Lower leg skin (tissue), 4 donors: ENCODE measurements around the gene SLC17A9. TPM values are rescaled to one million over a fixed set of nuclear protein-coding genes. Genes with fewer than 3 reads are reported as not detected.

Source experiments
- DNase-seq, 2 donors: peaks; one replicate each; pipeline ENCODE4 v3.0.0-alpha.2; 2019; ENCODE audit warnings: low spot score in 2 of 2
- H3K4me3 ChIP-seq: fragments of 200-600 bp; sonication (generic); 2 replicates; pipeline ENCODE4 v1.5.1; 2017; ENCODE audit warnings: mild to moderate bottlenecking, low read depth; ENCODE audit not compliant: poor library complexity, severe bottlenecking
- CTCF ChIP-seq, 3 donors: fragments of 450-650 bp; IDR thresholded peaks; one replicate each; pipeline ENCODE4 v1.5.1; 2016; ENCODE audit warnings: antibody characterized with exemption in 3 of 3, mild to moderate bottlenecking in 3 of 3, moderate library complexity in 2 of 3
- POLR2A ChIP-seq, 2 donors: fragments of 450-650 bp; IDR thresholded peaks; one replicate each; pipeline ENCODE4 v1.6.1; 2016 to 2017; ENCODE audit warnings: antibody characterized with exemption in 2 of 2, mild to moderate bottlenecking in 1 of 2, moderate library complexity in 1 of 2
- WGBS, 2 donors: methylation state at CpG; one replicate each; pipeline ENCODE4 v1.1.5; 2018; 5-methylcytosine and 5-hydroxymethylcytosine counted together
- intact Hi-C: fragments of 100-400 bp; cut with DNase I; formaldehyde crosslinking; loops from one replicate; pipeline ENCODE4 v1.15.0; 2023; ENCODE audit warnings: low total_unique reads
- total RNA-seq, 4 donors: library from RNA; depleted of rRNA; stranded (reverse); fragments of >200 nt; gene quantifications; one replicate each; pipeline ENCODE4 v1.1.0, GENCODE V29; 2016

The SLC17A9 gene
- total RNA-seq, 4 donors from 2014 or later, result 0.46 to 1.1 (median 0.73) TPM

DNA sequence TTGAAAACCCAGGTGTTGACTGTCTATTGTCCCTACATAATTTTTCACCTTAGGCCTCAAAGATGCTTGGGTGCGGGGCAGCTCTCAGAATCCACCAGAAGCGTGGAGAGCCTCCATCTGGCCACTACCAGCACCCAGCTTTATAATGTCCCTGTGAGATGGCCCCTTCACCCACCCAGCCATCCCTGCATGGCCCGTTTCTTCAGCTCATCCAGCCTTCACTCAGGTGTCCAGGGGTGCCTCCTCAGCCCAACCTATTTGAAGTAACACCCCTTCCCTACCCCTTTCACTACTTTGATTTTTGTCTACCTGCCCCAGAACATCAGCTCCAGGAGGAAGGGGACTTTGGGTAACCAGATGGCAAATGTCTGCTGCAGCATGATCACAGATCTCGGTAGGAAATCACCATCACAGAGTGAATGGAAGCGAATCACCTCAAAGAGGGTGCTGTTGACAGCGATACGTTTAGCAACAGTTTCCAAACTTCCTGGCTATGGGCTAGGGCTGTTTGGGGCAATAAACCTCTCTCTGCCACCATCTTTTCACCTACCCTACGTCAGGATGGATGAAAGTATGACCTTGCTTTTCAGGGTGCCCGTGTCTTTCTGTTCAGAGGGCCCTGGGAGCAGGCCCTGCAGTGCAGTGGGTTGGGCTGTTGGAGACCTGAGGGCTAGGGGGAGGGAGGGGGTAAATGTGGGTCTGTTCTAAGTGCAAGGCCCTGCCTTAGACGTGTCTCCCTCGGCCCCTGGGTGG lies 1.2 kb upstream of the SLC17A9 start:
- intact Hi-C loops, result no loop called here
- DNase-seq, result no peak
- no peak for TF ChIP-seq POLR2A (IDR thresholded peaks at IDR 0.05)
- no peak for TF ChIP-seq CTCF (IDR thresholded peaks at IDR 0.05)
- H3K4me3 ChIP-seq, result no peak overlapping the region
- 86 to 92% methylated on average over 11 of the region's 11 CpGs for WGBS, 2 donors

DNA sequence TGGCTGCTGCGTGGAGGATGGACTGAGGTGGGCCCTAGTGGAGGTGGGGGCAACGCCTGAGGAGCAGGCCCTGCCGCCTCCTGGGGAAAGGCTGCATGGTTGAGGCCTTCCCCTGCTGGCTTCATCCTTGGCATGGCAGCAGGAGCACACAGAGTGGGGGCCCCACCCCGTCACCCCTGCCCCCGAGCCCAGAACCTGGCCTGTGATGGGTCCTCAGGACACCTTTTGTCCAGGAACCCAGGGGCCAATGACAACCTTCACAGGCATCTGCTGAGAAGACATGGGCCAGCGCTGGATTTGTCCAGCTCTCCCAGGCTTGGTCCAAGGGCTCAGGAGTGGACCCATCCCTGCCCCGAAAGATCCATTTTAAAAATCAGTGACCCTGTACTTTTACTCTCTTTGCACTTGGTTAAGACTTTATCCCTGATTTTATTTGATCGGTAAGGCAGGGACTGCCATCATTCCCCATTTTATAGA lies 575 bp upstream of the SLC17A9 start:
- DNase-seq, result no peak
- intact Hi-C loops, result no loop called here
- TF ChIP-seq CTCF (IDR thresholded peaks at IDR 0.05) (no peak), POLR2A (IDR thresholded peaks at IDR 0.05) (no peak)
- 92 to 93% methylated on average over 6 of the region's 8 CpGs for WGBS, 2 donors
- H3K4me3 ChIP-seq, result no peak overlapping the region

DNA sequence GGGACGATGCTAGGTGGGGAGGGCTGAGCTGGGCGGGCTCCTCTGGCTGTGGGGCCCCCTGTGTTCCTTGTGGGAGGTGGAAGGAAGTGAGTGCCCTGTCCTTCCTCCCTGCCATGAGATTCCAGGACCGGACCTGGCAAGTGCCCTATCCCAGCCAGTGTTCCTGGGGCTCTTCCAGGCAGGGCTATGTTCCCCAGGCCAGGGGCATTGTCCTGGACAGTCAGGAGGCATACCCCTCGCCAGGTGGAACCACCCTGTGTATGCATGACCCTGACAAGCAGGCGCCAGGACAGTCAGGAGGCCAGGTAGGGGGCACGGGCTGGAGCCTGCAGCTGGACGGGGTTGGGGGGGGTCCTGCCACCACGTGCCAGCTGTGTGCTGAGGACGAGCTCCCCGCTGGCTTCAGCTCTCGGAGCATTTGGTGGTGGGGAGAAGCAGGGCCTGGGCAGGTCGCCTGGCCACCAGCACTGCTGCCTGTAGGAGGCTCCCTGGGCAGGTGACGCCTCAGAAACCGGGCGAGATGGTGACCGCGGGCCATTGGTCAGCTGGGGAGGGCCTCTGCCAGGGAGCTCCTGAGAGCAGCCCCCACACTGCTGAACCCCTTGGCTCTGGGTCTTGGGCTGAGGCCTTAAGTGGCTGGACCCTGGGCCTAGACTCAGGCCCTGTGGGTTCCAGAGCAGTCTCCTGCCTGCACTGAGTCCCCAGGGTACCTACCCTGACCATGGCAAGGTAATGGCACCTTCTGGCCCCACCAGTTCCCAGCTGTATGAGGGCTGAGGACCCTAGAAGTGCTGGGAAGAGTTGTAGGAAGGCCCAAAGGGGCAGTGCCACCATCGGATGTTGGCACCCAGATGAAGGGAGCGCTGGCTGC lies 694 bp downstream of the SLC17A9 start:
- 26 to 61% methylated on average over 6 to 16 of the region's 19 CpGs for WGBS, 2 donors
- no peak for TF ChIP-seq POLR2A (IDR thresholded peaks at IDR 0.05)
- TF ChIP-seq CTCF (IDR thresholded peaks at IDR 0.05), result no peak

DNA sequence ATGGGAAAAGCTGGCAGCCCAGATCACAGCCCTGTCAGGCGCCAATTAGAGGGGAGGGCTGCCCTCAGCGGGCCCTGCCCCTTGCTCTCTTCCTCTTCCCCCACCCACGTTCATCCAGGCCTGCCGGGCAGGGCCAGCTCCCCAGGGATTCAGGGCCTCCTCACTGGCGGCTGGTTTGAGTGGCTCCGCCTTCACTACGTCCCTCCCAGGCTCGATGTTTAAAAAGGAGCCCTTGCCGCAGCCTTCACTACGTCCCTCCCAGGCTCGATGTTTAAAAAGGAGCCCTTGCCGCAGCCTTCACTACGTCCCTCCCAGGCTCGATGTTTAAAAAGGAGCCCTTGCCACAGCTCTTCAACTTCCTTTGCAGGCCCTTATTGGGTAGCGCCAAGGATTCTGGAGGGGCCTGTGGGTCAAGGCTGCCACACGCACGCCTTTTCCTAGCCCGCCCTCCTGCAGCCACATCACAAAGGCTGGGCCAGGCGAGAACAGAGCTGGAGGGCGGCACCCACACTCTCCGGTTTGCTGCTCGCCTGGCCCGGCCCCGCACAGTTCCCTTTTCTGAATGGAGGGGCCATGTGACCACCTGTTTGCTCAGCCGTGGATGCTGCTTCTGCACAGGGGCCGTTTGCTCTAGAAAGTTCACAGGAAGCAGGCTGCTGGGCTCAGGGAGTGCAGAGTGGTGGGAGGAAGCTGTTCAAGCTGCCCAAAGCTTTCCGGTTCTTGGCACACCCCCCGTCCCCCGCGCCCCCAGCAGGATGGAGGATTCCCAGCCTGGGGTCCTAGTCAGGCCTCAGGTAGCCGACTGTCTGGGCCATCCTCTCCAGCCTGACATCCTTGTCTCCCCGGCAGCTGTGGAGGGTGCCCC lies 1.6 kb downstream of the SLC17A9 start:
- TF ChIP-seq POLR2A (IDR thresholded peaks at IDR 0.05) (no peak), CTCF (IDR thresholded peaks at IDR 0.05) (no peak)
- intact Hi-C loops, result no loop called here
- peak; percentile 62 to 95 for DNase-seq
- H3K4me3 ChIP-seq, result no peak overlapping the region
- WGBS, 2 donors, result 9 to 10% methylated on average over 29 to 31 of the region's 32 CpGs

More for the DNA sequence above, 694 bp downstream of the SLC17A9 start:
- intact Hi-C loops, result no loop called here
- no peak overlapping the region for H3K4me3 ChIP-seq
- DNase-seq, result no peak
